Frontal cortex (tissue), 4 donors: ENCODE results near the gene TCTN3. TPM values are rescaled to one million over a fixed set of nuclear protein-coding genes. Genes with fewer than 3 reads are reported as not detected.
"Not testable (repeated sequence)": the region's sequence is repeated elsewhere in the genome, so short reads cannot be mapped to it uniquely, and the experiment has no call there.

ENCODE experiments used
- DNase-seq, 2 donors: peaks; one replicate each; pipeline ENCODE4 v3.0.0; 2012; ENCODE audit warnings: low spot score in 2 of 2
- FAIRE-seq: peaks from 2 replicates; lab custom pipeline; 2012; peaks lifted over from hg19 to GRCh38; lab: Jason Lieb, UNC
- total RNA-seq: library from RNA; depleted of rRNA; stranded (reverse); fragments of >200 nt; gene quantifications from one replicate; pipeline ENCODE4 v1.2.3, GENCODE V29; 2014
- donor health status: control.
- donor health status: control.
- donor health status: control.

TCTN3 gene
- total RNA-seq, 1 donor from 2014 or later = 16.3 TPM

DNA sequence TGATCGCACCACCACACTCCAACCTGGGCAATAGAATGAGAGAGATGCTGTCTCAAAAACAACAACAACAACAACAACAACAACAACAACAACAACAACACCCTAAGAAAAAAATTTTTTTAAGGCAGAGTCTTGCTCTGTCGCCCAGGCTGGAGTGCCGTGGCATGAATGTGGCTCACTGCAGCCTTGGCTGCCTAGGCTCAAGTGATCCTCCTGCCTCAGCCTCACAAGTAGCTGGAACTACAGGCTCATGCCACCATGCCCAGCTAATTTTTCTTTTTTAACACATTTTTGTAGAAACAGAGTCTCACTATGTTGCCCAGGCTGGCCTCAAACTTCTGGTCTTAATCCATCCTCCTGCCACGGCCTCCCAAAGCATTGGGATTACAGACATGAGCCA lies 55.8 kb downstream of the TCTN3 start:
- FAIRE-seq (no peak), DNase-seq (no peak)

- DNase-seq (no peak), FAIRE-seq (no peak)
Observed at GRCh38 chr10:95637140-95637539, 56.6 kb downstream of the TCTN3 start.

GRCh38 chr10:95635319-95635733 lies 58.4 kb downstream of the TCTN3 start:
- no peak for DNase-seq
- no peak for FAIRE-seq

DNA sequence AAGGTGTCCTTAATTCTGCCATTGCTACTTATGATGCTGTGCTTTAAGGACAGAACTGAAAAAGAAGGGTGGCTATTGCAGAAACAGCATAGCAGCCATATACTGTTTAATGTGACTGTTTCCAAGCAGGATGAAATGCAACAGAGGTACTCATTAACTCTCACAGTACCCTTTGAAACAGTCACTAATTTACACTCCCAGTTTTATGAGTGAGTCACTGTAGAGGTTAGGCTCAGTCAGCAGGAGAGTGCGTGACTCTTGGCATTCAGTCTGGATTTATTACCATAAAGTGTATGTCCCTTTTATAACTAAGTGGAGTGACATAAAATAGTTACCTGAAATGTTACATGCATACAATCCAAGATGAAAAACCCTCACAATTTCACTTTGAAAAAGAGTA lies 64.9 kb downstream of the TCTN3 start:
- DNase-seq = no peak
- FAIRE-seq = no peak

DNA sequence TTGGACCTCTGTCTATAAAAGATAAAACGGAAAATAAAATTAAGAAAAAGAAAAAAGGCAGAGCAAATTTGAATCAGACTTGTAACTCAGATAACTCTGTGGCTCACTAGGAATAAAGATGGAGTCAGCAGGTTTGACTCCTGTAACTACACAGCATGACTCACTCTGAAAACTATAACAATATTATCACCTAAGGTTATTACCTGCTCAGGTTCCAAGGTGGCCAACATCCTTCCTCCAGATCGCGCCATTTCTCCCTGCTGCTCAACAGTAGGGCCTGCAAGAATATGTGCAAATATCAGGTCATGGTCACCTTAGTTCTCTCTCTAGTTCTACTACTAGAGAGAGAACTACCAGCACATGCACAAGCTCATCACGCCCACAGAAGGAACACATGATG lies 67.2 kb downstream of the TCTN3 start:
- no peak for DNase-seq
- no peak for FAIRE-seq

- FAIRE-seq, DNase-seq: not testable (repeated sequence)
Observed at GRCh38 chr10:95620415-95620814, 73.3 kb downstream of the TCTN3 start.

GRCh38 chr10:95618101-95618500 lies 75.6 kb downstream of the TCTN3 start:
- FAIRE-seq (no peak), DNase-seq (no peak)

DNA sequence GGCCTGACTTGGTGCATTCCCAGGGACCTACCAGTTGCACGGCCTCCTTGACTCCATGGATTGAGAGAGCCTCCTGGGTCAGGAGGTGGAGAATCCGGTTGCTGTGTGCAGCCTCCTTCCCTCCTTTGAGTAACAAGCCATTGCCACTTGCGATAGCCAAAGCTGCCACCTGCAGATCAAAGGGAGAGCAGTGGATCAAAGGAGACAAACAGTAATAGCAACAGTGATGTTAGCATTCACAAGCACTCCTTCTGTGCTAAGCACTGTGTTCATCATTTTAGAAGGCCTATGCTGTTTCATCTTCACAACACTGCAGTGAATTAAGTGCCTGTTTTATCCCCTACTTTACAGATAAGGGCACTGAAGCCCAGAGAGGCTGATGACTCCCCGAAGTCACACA lies 77.3 kb downstream of the TCTN3 start:
- FAIRE-seq = no peak
- no peak for DNase-seq

Other genes starting within 250 kb of the TCTN3 start
- gene SORBS1, start 132.6 kb downstream of the TCTN3 start, total RNA-seq = 90.5 TPM
- gene ALDH18A1, start 37.2 kb downstream of the TCTN3 start, total RNA-seq = 44.0 TPM
- gene ENTPD1, start 62.2 kb upstream of the TCTN3 start, total RNA-seq = 6.9 TPM
- gene CC2D2B, start 214.0 kb upstream of the TCTN3 start, total RNA-seq = 1.2 TPM